Amygdala (tissue), 56 donors: Measurements from ENCODE around the gene TUBAL3.

ENCODE experiments used
- DNase-seq, 56 donors: peaks; one replicate each; lab custom pipeline; 2025; lab: John Stamatoyannopoulos, UW

The TUBAL3 gene

GRCh38 chr10:5346881-5347280, 57.7 kb downstream of the TUBAL3 start:
- no peak for DNase-seq

GRCh38 chr10:5344746-5345145, 59.9 kb downstream of the TUBAL3 start:
- no peak for DNase-seq

- no peak for DNase-seq
Observed at GRCh38 chr10:5343979-5344378, 60.6 kb downstream of the TUBAL3 start.

- no peak for DNase-seq
Observed at GRCh38 chr10:5343561-5343960, 61.1 kb downstream of the TUBAL3 start.
